ENCODE measurements around the gene ANKRD12. TPM values are rescaled to one million over a fixed set of nuclear protein-coding genes. Genes with fewer than 3 reads are reported as not detected.

The ANKRD12 gene
- total and polyA plus RNA-seq, 7 experiments from 2014 or later, result 48.7 to 274 (median 154) TPM

DNA sequence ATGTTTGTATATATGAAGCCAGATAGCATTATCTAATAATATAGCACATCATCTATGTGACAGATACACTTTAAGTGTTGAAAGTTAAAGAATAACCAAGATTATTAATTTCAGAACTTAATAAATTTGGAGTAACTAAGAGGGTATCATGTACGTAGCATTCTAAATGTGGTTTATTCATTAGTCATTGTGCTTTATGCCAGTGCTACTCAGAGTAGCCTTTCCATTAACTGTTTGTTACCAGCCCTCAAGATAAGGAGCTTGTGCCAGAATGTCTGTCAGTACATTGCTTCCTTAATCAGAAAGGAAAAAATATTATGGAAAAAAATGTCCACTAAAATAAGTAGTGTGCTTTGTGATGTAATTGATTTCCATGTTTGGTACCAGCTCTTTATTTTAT lies 103.1 kb downstream of the ANKRD12 start:
- intact Hi-C loops (cut with micrococcal nuclease), result no loop called here
- no peak for ATAC-seq
- H3K27ac ChIP-seq (ENCODE audit: low read depth, low read length), result no peak overlapping the region
- no peaks in the 10 kb centered on the region for H3K9me3 ChIP-seq (ENCODE audit: control insufficient read depth in 2 of 3, low read length in 3 of 3)
- H3K9me3 Mint-ChIP-seq, result no peaks in the 10 kb centered on the region
- peaks cover 4 to 40% (median 6%) of the 10 kb centered on the region in 3 experiments for H3K36me3 ChIP-seq (ENCODE audit: control insufficient read depth in 2 of 3, insufficient read depth in 3 of 3, low read length in 3 of 3)
- no peak for DNase-seq
- H3K4me3 ChIP-seq (ENCODE audit: low read length), result no peak overlapping the region
- no peak overlapping the region for H3K27ac Mint-ChIP-seq
- no peak overlapping the region for H3K4me3 Mint-ChIP-seq
- no peaks in the 10 kb centered on the region for H3K4me1 ChIP-seq (ENCODE audit: control insufficient read depth in 2 of 2, insufficient read depth in 2 of 2, low read length in 2 of 2)
- peaks cover 26 to 69% (median 50%) of the 10 kb centered on the region in 5 donors for H3K36me3 Mint-ChIP-seq
- H3K27me3 ChIP-seq (ENCODE audit: control insufficient read depth in 2 of 2, insufficient read depth in 2 of 2, low read length in 2 of 2), result no peaks in the 10 kb centered on the region
- H3K4me1 Mint-ChIP-seq, result peaks cover 4 to 23% (median 16%) of the 10 kb centered on the region in 7 donors
- POLR2A ChIA-PET, result no interaction called here
- CTCF ChIA-PET, result no interaction called here
- H3K27me3 Mint-ChIP-seq, result no peaks in the 10 kb centered on the region

GRCh38 chr18:9240270-9240669 lies 103.7 kb downstream of the ANKRD12 start:
- H3K27me3 ChIP-seq (ENCODE audit: control insufficient read depth in 2 of 2, insufficient read depth in 2 of 2, low read length in 2 of 2), result no peaks in the 10 kb centered on the region
- POLR2A ChIA-PET, result no interaction called here
- H3K36me3 Mint-ChIP-seq, result peaks cover 26 to 65% (median 48%) of the 10 kb centered on the region in 5 donors
- intact Hi-C loops (cut with micrococcal nuclease), result no loop called here
- CTCF ChIA-PET, result no interaction called here
- H3K4me1 Mint-ChIP-seq, result peaks cover 4 to 23% (median 13%) of the 10 kb centered on the region in 7 donors
- H3K27ac ChIP-seq (ENCODE audit: low read depth, low read length), result no peak overlapping the region
- DNase-seq (no peak), ATAC-seq (no peak)
- H3K36me3 ChIP-seq (ENCODE audit: control insufficient read depth in 2 of 3, insufficient read depth in 3 of 3, low read length in 3 of 3), result peaks cover 4 to 36% (median 6%) of the 10 kb centered on the region in 3 experiments
- H3K27me3 Mint-ChIP-seq, result no peaks in the 10 kb centered on the region
- no peak overlapping the region for H3K4me3 Mint-ChIP-seq
- peak overlapping the region in 1 of 9 donors; percentile 8 for H3K27ac Mint-ChIP-seq
- no peaks in the 10 kb centered on the region for H3K9me3 Mint-ChIP-seq
- no peaks in the 10 kb centered on the region for H3K9me3 ChIP-seq (ENCODE audit: control insufficient read depth in 2 of 3, low read length in 3 of 3)
- no peak overlapping the region for H3K4me3 ChIP-seq (ENCODE audit: low read length)
- H3K4me1 ChIP-seq (ENCODE audit: control insufficient read depth in 2 of 2, insufficient read depth in 2 of 2, low read length in 2 of 2), result no peaks in the 10 kb centered on the region

GRCh38 chr18:9243029-9243428 lies 106.4 kb downstream of the ANKRD12 start:
- Mint-ChIP-seq H3K27ac (peak overlapping the region in 2 of 9 donors; percentile 14 to 50), H3K4me1 (peaks cover 4 to 16% (median 11%) of the 10 kb centered on the region in 7 donors), H3K27me3 (no peaks in the 10 kb centered on the region), H3K9me3 (peaks cover 0 to 2% (median 0%) of the 10 kb centered on the region in 11 donors), H3K4me3 (no peak overlapping the region), H3K36me3 (peaks cover 18 to 57% (median 36%) of the 10 kb centered on the region in 5 donors)
- DNase-seq (no peak), ATAC-seq (no peak)
- Histone ChIP-seq H3K9me3 (ENCODE audit: control insufficient read depth in 2 of 3, low read length in 3 of 3) (no peaks in the 10 kb centered on the region), H3K36me3 (ENCODE audit: control insufficient read depth in 2 of 3, insufficient read depth in 3 of 3, low read length in 3 of 3) (peaks cover 0 to 28% (median 4%) of the 10 kb centered on the region in 3 experiments), H3K4me3 (ENCODE audit: low read length) (no peak overlapping the region), H3K4me1 (ENCODE audit: control insufficient read depth in 2 of 2, insufficient read depth in 2 of 2, low read length in 2 of 2) (no peaks in the 10 kb centered on the region), H3K27ac (ENCODE audit: low read depth, low read length) (no peak overlapping the region), H3K27me3 (ENCODE audit: control insufficient read depth in 2 of 2, insufficient read depth in 2 of 2, low read length in 2 of 2) (no peaks in the 10 kb centered on the region)
- ChIA-PET CTCF (no interaction called here), POLR2A (no interaction called here)
- intact Hi-C loops (cut with micrococcal nuclease), result no loop called here

DNA sequence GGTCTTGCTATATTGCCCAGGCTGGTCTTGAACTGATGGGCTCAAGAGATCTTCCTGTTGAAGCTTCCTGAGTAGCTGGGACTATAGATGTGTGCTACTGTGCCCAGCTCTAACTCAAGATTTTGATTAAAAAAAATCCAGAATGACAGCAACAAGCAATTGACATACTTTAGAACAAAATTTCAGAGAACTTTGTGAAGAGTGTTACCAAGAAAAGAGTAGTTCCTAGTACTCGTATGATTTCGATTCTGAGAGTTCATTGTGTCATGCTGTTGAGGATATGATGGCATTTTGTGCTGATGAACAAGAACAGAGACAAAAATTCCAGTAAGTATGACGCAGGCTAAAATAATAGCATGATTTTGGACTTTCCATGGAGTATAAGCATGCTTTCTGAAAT lies 107.8 kb downstream of the ANKRD12 start:
- ATAC-seq (no peak), DNase-seq (no peak)
- Histone ChIP-seq H3K9me3 (ENCODE audit: control insufficient read depth in 2 of 3, low read length in 3 of 3) (no peaks in the 10 kb centered on the region), H3K27ac (ENCODE audit: low read depth, low read length) (no peak overlapping the region), H3K4me1 (ENCODE audit: control insufficient read depth in 2 of 2, insufficient read depth in 2 of 2, low read length in 2 of 2) (no peaks in the 10 kb centered on the region), H3K27me3 (ENCODE audit: control insufficient read depth in 2 of 2, insufficient read depth in 2 of 2, low read length in 2 of 2) (no peaks in the 10 kb centered on the region), H3K36me3 (ENCODE audit: control insufficient read depth in 2 of 3, insufficient read depth in 3 of 3, low read length in 3 of 3) (peaks cover 0 to 23% (median 4%) of the 10 kb centered on the region in 3 experiments), H3K4me3 (ENCODE audit: low read length) (no peak overlapping the region)
- H3K4me1 Mint-ChIP-seq, result peaks cover 0 to 14% (median 5%) of the 10 kb centered on the region in 7 donors
- H3K27me3 Mint-ChIP-seq, result no peaks in the 10 kb centered on the region
- CTCF ChIA-PET, result no interaction called here
- intact Hi-C loops (cut with micrococcal nuclease), result no loop called here
- no peak overlapping the region for H3K4me3 Mint-ChIP-seq
- peaks cover 0 to 2% (median 0%) of the 10 kb centered on the region in 11 donors for H3K9me3 Mint-ChIP-seq
- peak overlapping the region in 1 of 9 donors; percentile 23 for H3K27ac Mint-ChIP-seq
- peaks cover 12 to 58% (median 36%) of the 10 kb centered on the region in 5 donors for H3K36me3 Mint-ChIP-seq
- POLR2A ChIA-PET, result interaction anchor here (0.6 to 1.0 kb wide), 2 partner anchors 87 to 244 kb away, joined by 3 to 6 read pairs; no protein-coding TSS in a partner anchor

GRCh38 chr18:9248661-9249060 lies 112.1 kb downstream of the ANKRD12 start:
- no peak overlapping the region for H3K27ac Mint-ChIP-seq
- H3K27ac ChIP-seq (ENCODE audit: low read depth, low read length), result no peak overlapping the region
- peaks cover 0 to 14% (median 4%) of the 10 kb centered on the region in 7 donors for H3K4me1 Mint-ChIP-seq
- intact Hi-C loops (cut with micrococcal nuclease), result no loop called here
- H3K4me3 Mint-ChIP-seq, result no peak overlapping the region
- no peak for ATAC-seq
- H3K36me3 Mint-ChIP-seq, result peaks cover 9 to 68% (median 52%) of the 10 kb centered on the region in 5 donors
- CTCF ChIA-PET, result no interaction called here
- H3K9me3 Mint-ChIP-seq, result peaks cover 0 to 8% (median 0%) of the 10 kb centered on the region in 11 donors
- no peaks in the 10 kb centered on the region for H3K9me3 ChIP-seq (ENCODE audit: control insufficient read depth in 2 of 3, low read length in 3 of 3)
- DNase-seq, result no peak
- no peaks in the 10 kb centered on the region for H3K27me3 ChIP-seq (ENCODE audit: control insufficient read depth in 2 of 2, insufficient read depth in 2 of 2, low read length in 2 of 2)
- H3K4me1 ChIP-seq (ENCODE audit: control insufficient read depth in 2 of 2, insufficient read depth in 2 of 2, low read length in 2 of 2), result no peaks in the 10 kb centered on the region
- peaks cover 0 to 27% (median 4%) of the 10 kb centered on the region in 3 experiments for H3K36me3 ChIP-seq (ENCODE audit: control insufficient read depth in 2 of 3, insufficient read depth in 3 of 3, low read length in 3 of 3)
- H3K4me3 ChIP-seq (ENCODE audit: low read length), result no peak overlapping the region
- POLR2A ChIA-PET, result no interaction called here
- H3K27me3 Mint-ChIP-seq, result no peaks in the 10 kb centered on the region

DNA sequence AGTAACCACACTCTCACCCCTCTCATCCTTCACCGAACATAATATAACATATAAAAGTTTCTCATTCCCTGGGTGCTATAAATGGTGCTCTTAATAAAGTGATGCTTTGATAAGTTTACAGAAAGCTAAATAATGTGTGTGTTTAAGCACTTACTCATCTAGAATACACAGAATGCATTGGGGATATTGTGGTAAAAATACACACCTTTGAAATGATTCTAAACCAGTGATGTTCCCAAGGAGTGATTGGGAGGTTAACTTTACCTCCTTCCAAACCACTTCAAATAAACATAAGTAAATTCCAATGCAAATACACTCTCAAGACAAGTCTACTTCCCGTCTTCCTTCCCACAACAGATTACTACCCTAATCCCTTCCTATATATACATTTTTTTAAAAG lies 112.7 kb downstream of the ANKRD12 start:
- no peak overlapping the region for H3K4me3 Mint-ChIP-seq
- ATAC-seq, result no peak

GRCh38 chr18:9259173-9259572 lies 122.6 kb downstream of the ANKRD12 start:
- peaks cover 33 to 79% (median 74%) of the 10 kb centered on the region in 5 donors for H3K36me3 Mint-ChIP-seq
- ChIA-PET POLR2A (no interaction called here), CTCF (no interaction called here)

More for the DNA sequence above, 112.7 kb downstream of the ANKRD12 start:
- intact Hi-C loops (cut with micrococcal nuclease), result no loop called here
- Mint-ChIP-seq H3K27me3 (no peaks in the 10 kb centered on the region), H3K27ac (no peak overlapping the region), H3K36me3 (peaks cover 11 to 70% (median 54%) of the 10 kb centered on the region in 5 donors), H3K4me1 (peaks cover 1 to 14% (median 4%) of the 10 kb centered on the region in 7 donors), H3K9me3 (peaks cover 0 to 8% (median 2%) of the 10 kb centered on the region in 11 donors)
- Histone ChIP-seq H3K27ac (ENCODE audit: low read depth, low read length) (no peak overlapping the region), H3K27me3 (ENCODE audit: control insufficient read depth in 2 of 2, insufficient read depth in 2 of 2, low read length in 2 of 2) (no peaks in the 10 kb centered on the region), H3K36me3 (ENCODE audit: control insufficient read depth in 2 of 3, insufficient read depth in 3 of 3, low read length in 3 of 3) (peaks cover 0 to 33% (median 4%) of the 10 kb centered on the region in 3 experiments), H3K9me3 (ENCODE audit: control insufficient read depth in 2 of 3, low read length in 3 of 3) (no peaks in the 10 kb centered on the region), H3K4me3 (ENCODE audit: low read length) (no peak overlapping the region), H3K4me1 (ENCODE audit: control insufficient read depth in 2 of 2, insufficient read depth in 2 of 2, low read length in 2 of 2) (no peaks in the 10 kb centered on the region)
- no peak for DNase-seq
- ChIA-PET CTCF (no interaction called here), POLR2A (no interaction called here)

More at GRCh38 chr18:9259173-9259572, 122.6 kb downstream of the ANKRD12 start:
- ATAC-seq (no peak), DNase-seq (no peak)
- Histone ChIP-seq H3K36me3 (ENCODE audit: control insufficient read depth in 2 of 3, insufficient read depth in 3 of 3, low read length in 3 of 3) (peaks cover 0 to 17% (median 0%) of the 10 kb centered on the region in 3 experiments), H3K27me3 (ENCODE audit: control insufficient read depth in 2 of 2, insufficient read depth in 2 of 2, low read length in 2 of 2) (no peaks in the 10 kb centered on the region), H3K27ac (ENCODE audit: low read depth, low read length) (no peak overlapping the region), H3K4me3 (ENCODE audit: low read length) (no peak overlapping the region), H3K4me1 (ENCODE audit: control insufficient read depth in 2 of 2, insufficient read depth in 2 of 2, low read length in 2 of 2) (no peaks in the 10 kb centered on the region), H3K9me3 (ENCODE audit: control insufficient read depth in 2 of 3, low read length in 3 of 3) (no peaks in the 10 kb centered on the region)
- peaks cover 0 to 22% (median 6%) of the 10 kb centered on the region in 11 donors for H3K9me3 Mint-ChIP-seq
- no peak overlapping the region for H3K4me3 Mint-ChIP-seq
- intact Hi-C loops (cut with micrococcal nuclease), result no loop called here
- no peak overlapping the region for H3K27ac Mint-ChIP-seq
- H3K4me1 Mint-ChIP-seq, result peaks cover 0 to 35% (median 23%) of the 10 kb centered on the region in 7 donors
- H3K27me3 Mint-ChIP-seq, result no peaks in the 10 kb centered on the region

Measured in naive thymus-derived CD4-positive, alpha-beta T cell (primary cell).